Liver (tissue), 9 donors: Measurements from ENCODE around the gene AGTRAP. TPM values are rescaled to one million over a fixed set of nuclear protein-coding genes. Genes with fewer than 3 reads are reported as not detected.

ENCODE experiments used
- DNase-seq: peaks from one replicate; pipeline ENCODE4 v3.0.0-alpha.2; 2017; ENCODE audit warnings: low spot score
- H3K27ac ChIP-seq, 2 donors: one replicate each; pipeline ENCODE4 v1.7.0; 2013; ENCODE audit warnings: inconsistent platforms in 2 of 2, low read length in 2 of 2, control low read depth in 1 of 2, low read depth in 1 of 2, mild to moderate bottlenecking in 1 of 2
- H3K27me3 ChIP-seq, 4 donors: one replicate each; pipeline versions ENCODE4 v1.6.1 to v1.7.0; 2013; ENCODE audit warnings: low read length in 3 of 4, inconsistent platforms in 1 of 4, mild to moderate bottlenecking in 1 of 4, moderate library complexity in 1 of 4; ENCODE audit not compliant: control insufficient read depth in 4 of 4, insufficient read depth in 4 of 4
- H3K36me3 ChIP-seq, 4 donors: one replicate each; pipeline versions ENCODE4 v1.6.1 to v1.7.0; 2013; ENCODE audit warnings: low read length in 3 of 4, mild to moderate bottlenecking in 3 of 4, low read depth in 1 of 4, moderate library complexity in 1 of 4; ENCODE audit not compliant: control insufficient read depth in 4 of 4, insufficient read depth in 3 of 4
- H3K4me1 ChIP-seq, 4 donors: one replicate each; pipeline versions ENCODE4 v1.6.1 to v1.7.0; 2013; ENCODE audit warnings: low read length in 3 of 4, mild to moderate bottlenecking in 3 of 4, moderate library complexity in 1 of 4; ENCODE audit not compliant: control insufficient read depth in 4 of 4, insufficient read depth in 4 of 4
- H3K4me3 ChIP-seq, 3 donors: one replicate each; pipeline versions ENCODE4 v1.6.1 to v1.7.0; 2013; ENCODE audit warnings: low read length in 3 of 3, control low read depth in 1 of 3, low read depth in 1 of 3, mild to moderate bottlenecking in 1 of 3
- H3K9ac ChIP-seq, 2 donors: one replicate each; pipeline ENCODE4 v1.7.0; 2013; ENCODE audit warnings: low read length in 2 of 2, mild to moderate bottlenecking in 2 of 2, moderate library complexity in 2 of 2, control low read depth in 1 of 2, low read depth in 1 of 2
- H3K9me3 ChIP-seq, 4 donors: one replicate each; pipeline versions ENCODE4 v1.6.1 to v1.7.0; 2013; ENCODE audit warnings: low read length in 3 of 4; ENCODE audit not compliant: control insufficient read depth in 4 of 4
- EGR1 ChIP-seq, 2 donors: IDR thresholded peaks; 2 replicates each; pipeline ENCODE4 v1.6.1; 2016 to 2018; ENCODE audit warnings: antibody characterized with exemption in 2 of 2, low read depth in 2 of 2
- FOXA1 ChIP-seq: IDR thresholded peaks from 2 replicates; pipeline ENCODE4 v1.6.1; 2016; ENCODE audit warnings: antibody characterized with exemption
- FOXA2 ChIP-seq: IDR thresholded peaks from 2 replicates; pipeline ENCODE4 v1.6.1; 2016; ENCODE audit warnings: antibody characterized with exemption
- GABPA ChIP-seq, 2 donors: IDR thresholded peaks in 1 of 2; conservative IDR thresholded peaks in 1 of 2; 2 replicates each; pipeline ENCODE4 v1.6.1; 2016; ENCODE audit warnings: antibody characterized with exemption in 2 of 2, mild to moderate bottlenecking in 1 of 2, moderate library complexity in 1 of 2
- HNF4A ChIP-seq, 2 donors: conservative IDR thresholded peaks; 2 replicates each; pipeline ENCODE4 v1.6.1; 2016; ENCODE audit warnings: antibody characterized with exemption in 2 of 2, mild to moderate bottlenecking in 2 of 2
- HNF4G ChIP-seq: IDR thresholded peaks from 2 replicates; pipeline ENCODE4 v1.6.1; 2016; ENCODE audit warnings: antibody characterized with exemption
- JUND ChIP-seq, 2 donors: IDR thresholded peaks; 2 replicates each; pipeline ENCODE4 v1.6.1; 2016; ENCODE audit warnings: antibody characterized with exemption in 2 of 2
- NR2F2 ChIP-seq: IDR thresholded peaks from 2 replicates; pipeline ENCODE4 v1.6.1; 2016; ENCODE audit warnings: antibody characterized with exemption
- RXRA ChIP-seq, 2 donors: IDR thresholded peaks; 2 replicates each; pipeline ENCODE4 v1.6.1; 2017 to 2018; ENCODE audit warnings: antibody characterized with exemption in 2 of 2, mild to moderate bottlenecking in 1 of 2
- YY1 ChIP-seq: IDR thresholded peaks from 2 replicates; pipeline ENCODE4 v1.6.1; 2016; ENCODE audit warnings: antibody characterized with exemption, mild to moderate bottlenecking
- WGBS: extraction: QIAGEN DNeasy Blood & Tissue Kit; methylation state at CpG from one replicate; pipeline ENCODE4 v1.1.7; 2013; 5-methylcytosine and 5-hydroxymethylcytosine counted together
- polyA plus RNA-seq, 2 donors: library from polyadenylated mRNA; stranded (reverse) in 1 of 2; unstranded in 1 of 2; fragments of 200-250 nt in 1 of 2; fragments of >200 nt in 1 of 2; fragmentation: Nextera tagmentation in 1 of 2; extraction: Ambion mirVana in 1 of 2; gene quantifications; one replicate each; pipeline versions ENCODE4 v1.2.1 to v1.2.3, GENCODE V29; 2013 to 2015
- total RNA-seq, 2 donors: library from RNA; depleted of rRNA; stranded (reverse); fragments of >200 nt; gene quantifications; one replicate each; pipeline ENCODE4 v1.2.3, GENCODE V29; 2014
- TF ChIP-seq, protein P1 (sequence below): fragments of 150-350 bp; IDR thresholded peaks from 2 replicates; pipeline ENCODE4 v1.5.1; 2017; ENCODE audit warnings: improper control_type of control experiment, low read depth, low read length; ENCODE audit not compliant: missing input control
- TF ChIP-seq, protein P2 (sequence below): IDR thresholded peaks from 2 replicates; pipeline ENCODE4 v1.6.1; 2016; ENCODE audit warnings: antibody characterized with exemption, mild to moderate bottlenecking
- TF ChIP-seq, protein P3 (sequence below): IDR thresholded peaks from 2 replicates; pipeline ENCODE4 v1.6.1; 2016; ENCODE audit warnings: antibody characterized with exemption
- TF ChIP-seq, protein P4 (sequence below): IDR thresholded peaks from 2 replicates; pipeline ENCODE4 v1.6.1; 2016; ENCODE audit warnings: antibody characterized with exemption
- donor health status: healthy.
- donor health status: healthy.
- donor health status: healthy.
- donor health status: healthy.
- donor health status: healthy.

Gene AGTRAP
- total and polyA plus RNA-seq, 4 donors: 8.5 to 19.3 (median 17.5) TPM

DNA sequence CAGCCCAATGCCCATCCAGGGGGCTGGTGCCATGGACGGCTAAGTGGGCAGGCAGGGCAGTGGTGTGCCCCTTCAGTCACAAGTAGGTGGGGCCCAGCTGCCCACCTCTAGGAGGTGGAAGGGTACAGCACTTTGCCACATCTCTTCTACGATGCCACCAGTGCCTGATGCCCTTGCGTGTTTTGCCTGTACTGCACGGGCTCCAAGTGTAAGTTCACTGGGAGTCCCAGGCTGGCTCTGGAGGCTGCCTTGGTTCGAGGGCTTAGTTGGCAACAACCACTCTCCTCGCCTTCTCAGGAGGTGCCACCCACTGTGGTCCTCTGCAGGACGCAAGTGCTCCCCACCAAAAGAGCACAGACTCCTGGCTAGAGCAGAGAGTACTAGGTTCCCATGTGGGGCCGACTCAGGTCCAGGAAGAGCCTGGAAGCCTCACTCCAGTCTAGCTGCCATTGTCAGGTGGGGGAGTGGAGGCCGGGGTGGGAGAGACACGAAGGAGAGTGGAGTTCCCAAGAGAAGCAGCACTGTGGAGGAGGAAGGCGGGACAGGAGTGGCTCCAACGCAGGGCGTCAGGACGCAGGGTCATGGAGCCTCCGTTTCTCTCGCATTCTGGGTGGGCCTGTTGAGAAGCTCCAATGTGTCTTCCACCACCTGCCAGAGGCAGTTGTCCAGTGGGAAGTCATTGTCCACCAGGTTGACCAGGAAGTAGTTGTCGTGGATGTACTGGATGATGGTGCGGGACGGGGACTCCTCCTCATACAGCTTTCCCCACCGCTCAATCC, 54.4 kb downstream of the AGTRAP start:
- H3K27ac ChIP-seq: peak overlapping the region; percentile 62 to 65
- H3K4me3 ChIP-seq: no peak overlapping the region
- peaks cover 12 to 30% (median 22%) of the 10 kb centered on the region in 4 donors for H3K36me3 ChIP-seq
- WGBS: 81% methylated on average over 20 of the region's 20 CpGs
- no peak for DNase-seq
- H3K4me1 ChIP-seq: peaks cover 0 to 24% (median 11%) of the 10 kb centered on the region in 4 donors
- no peaks in the 10 kb centered on the region for H3K9me3 ChIP-seq
- H3K27me3 ChIP-seq: no peaks in the 10 kb centered on the region
- H3K9ac ChIP-seq: no peak overlapping the region
- no peak for TF ChIP-seq HNF4A (conservative IDR thresholded peaks at IDR 0.05)
- TF ChIP-seq YY1: no peak
- TF ChIP-seq EGR1 (IDR thresholded peaks at IDR 0.05; ENCODE audit: low read depth in 2 of 2): no peak
- TF ChIP-seq, protein P1, sequence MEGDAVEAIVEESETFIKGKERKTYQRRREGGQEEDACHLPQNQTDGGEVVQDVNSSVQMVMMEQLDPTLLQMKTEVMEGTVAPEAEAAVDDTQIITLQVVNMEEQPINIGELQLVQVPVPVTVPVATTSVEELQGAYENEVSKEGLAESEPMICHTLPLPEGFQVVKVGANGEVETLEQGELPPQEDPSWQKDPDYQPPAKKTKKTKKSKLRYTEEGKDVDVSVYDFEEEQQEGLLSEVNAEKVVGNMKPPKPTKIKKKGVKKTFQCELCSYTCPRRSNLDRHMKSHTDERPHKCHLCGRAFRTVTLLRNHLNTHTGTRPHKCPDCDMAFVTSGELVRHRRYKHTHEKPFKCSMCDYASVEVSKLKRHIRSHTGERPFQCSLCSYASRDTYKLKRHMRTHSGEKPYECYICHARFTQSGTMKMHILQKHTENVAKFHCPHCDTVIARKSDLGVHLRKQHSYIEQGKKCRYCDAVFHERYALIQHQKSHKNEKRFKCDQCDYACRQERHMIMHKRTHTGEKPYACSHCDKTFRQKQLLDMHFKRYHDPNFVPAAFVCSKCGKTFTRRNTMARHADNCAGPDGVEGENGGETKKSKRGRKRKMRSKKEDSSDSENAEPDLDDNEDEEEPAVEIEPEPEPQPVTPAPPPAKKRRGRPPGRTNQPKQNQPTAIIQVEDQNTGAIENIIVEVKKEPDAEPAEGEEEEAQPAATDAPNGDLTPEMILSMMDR: no peak
- TF ChIP-seq FOXA1: no peak
- TF ChIP-seq, protein P2, sequence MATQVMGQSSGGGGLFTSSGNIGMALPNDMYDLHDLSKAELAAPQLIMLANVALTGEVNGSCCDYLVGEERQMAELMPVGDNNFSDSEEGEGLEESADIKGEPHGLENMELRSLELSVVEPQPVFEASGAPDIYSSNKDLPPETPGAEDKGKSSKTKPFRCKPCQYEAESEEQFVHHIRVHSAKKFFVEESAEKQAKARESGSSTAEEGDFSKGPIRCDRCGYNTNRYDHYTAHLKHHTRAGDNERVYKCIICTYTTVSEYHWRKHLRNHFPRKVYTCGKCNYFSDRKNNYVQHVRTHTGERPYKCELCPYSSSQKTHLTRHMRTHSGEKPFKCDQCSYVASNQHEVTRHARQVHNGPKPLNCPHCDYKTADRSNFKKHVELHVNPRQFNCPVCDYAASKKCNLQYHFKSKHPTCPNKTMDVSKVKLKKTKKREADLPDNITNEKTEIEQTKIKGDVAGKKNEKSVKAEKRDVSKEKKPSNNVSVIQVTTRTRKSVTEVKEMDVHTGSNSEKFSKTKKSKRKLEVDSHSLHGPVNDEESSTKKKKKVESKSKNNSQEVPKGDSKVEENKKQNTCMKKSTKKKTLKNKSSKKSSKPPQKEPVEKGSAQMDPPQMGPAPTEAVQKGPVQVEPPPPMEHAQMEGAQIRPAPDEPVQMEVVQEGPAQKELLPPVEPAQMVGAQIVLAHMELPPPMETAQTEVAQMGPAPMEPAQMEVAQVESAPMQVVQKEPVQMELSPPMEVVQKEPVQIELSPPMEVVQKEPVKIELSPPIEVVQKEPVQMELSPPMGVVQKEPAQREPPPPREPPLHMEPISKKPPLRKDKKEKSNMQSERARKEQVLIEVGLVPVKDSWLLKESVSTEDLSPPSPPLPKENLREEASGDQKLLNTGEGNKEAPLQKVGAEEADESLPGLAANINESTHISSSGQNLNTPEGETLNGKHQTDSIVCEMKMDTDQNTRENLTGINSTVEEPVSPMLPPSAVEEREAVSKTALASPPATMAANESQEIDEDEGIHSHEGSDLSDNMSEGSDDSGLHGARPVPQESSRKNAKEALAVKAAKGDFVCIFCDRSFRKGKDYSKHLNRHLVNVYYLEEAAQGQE: no peak
- TF ChIP-seq RXRA (IDR thresholded peaks at IDR 0.05): no peak
- no peak for TF ChIP-seq HNF4G
- TF ChIP-seq GABPA (IDR thresholded peaks at IDR 0.05 in 1 of 2, conservative IDR thresholded peaks at IDR 0.05 in 1 of 2): no peak
- TF ChIP-seq, protein P3, sequence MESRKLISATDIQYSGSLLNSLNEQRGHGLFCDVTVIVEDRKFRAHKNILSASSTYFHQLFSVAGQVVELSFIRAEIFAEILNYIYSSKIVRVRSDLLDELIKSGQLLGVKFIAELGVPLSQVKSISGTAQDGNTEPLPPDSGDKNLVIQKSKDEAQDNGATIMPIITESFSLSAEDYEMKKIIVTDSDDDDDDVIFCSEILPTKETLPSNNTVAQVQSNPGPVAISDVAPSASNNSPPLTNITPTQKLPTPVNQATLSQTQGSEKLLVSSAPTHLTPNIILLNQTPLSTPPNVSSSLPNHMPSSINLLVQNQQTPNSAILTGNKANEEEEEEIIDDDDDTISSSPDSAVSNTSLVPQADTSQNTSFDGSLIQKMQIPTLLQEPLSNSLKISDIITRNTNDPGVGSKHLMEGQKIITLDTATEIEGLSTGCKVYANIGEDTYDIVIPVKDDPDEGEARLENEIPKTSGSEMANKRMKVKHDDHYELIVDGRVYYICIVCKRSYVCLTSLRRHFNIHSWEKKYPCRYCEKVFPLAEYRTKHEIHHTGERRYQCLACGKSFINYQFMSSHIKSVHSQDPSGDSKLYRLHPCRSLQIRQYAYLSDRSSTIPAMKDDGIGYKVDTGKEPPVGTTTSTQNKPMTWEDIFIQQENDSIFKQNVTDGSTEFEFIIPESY: no peak
- TF ChIP-seq, protein P4, sequence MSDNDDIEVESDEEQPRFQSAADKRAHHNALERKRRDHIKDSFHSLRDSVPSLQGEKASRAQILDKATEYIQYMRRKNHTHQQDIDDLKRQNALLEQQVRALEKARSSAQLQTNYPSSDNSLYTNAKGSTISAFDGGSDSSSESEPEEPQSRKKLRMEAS: no peak

DNA sequence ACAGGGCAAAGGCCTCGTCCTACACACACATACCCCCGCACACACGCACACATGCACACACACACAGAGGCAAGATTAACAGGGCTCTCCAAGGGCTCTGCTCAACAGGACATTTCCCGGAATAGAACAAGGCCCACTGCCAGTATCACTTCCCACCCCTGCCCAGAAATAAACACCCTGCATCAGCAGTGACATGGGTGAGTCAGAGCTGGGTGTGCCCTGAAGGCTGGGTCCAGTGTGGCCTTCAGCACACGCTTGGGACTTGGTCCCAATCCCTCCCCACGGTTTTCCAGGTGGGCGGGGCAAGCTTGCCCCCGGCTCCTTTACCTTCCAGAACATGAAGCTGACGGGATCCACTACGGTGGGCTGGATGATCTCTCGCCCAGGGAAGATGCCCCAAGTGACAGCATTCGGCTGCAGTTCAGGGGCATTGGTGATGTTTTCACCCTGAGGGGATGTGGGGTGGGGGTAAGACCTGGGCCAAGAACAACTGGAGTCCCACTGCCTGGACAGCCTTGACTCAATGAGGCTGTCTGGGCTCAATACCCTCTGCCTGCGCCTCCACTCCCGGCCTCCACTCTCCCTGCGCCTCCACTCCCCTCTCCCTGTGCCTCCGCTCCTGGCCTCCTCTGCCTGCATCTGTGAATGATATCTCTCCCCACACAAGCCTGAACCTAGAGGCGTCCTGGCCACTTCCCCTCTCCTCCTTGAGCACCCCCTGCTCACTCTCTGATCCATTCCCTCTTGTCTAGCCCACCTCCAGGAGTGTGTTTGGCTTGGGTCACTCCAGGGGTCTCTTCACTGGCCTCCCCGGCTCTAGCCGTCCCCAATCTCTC, 55.2 kb downstream of the AGTRAP start:
- H3K9ac ChIP-seq: peak overlapping the region; percentile 10 to 70
- no peak for DNase-seq
- H3K27ac ChIP-seq: peak overlapping the region; percentile 62 to 65
- H3K4me1 ChIP-seq: peaks cover 0 to 22% (median 8%) of the 10 kb centered on the region in 4 donors
- no peak overlapping the region for H3K4me3 ChIP-seq
- 71% methylated on average over 19 of the region's 19 CpGs for WGBS
- H3K36me3 ChIP-seq: peaks cover 16 to 38% (median 28%) of the 10 kb centered on the region in 4 donors
- no peaks in the 10 kb centered on the region for H3K27me3 ChIP-seq
- H3K9me3 ChIP-seq: no peaks in the 10 kb centered on the region
- TF ChIP-seq FOXA2 (peak; percentile 89), FOXA1 (peak; percentile 84), RXRA (IDR thresholded peaks at IDR 0.05) (peak; percentile 90 to 95), NR2F2 (peak; percentile 97), JUND (IDR thresholded peaks at IDR 0.05) (peak; percentile 98 to 99)
- TF ChIP-seq, protein P2: peak; percentile 88
- TF ChIP-seq, protein P1: no peak
